Neural progenitor cell (in vitro differentiated cells): ENCODE measurements around the gene SLC44A1.

Source experiments
- CTCF ChIP-seq: fragments of 200-600 bp; sonication (generic); IDR thresholded peaks from 2 replicates; pipeline ENCODE4 v1.5.1; 2017; ENCODE audit warnings: antibody characterized with exemption, mild to moderate bottlenecking
- EZH2phosphoT487 ChIP-seq: fragments of 200-600 bp; sonication (generic); IDR thresholded peaks from 2 replicates; pipeline ENCODE4 v1.6.1; 2017; ENCODE audit warnings: antibody characterized with exemption

GRCh38 chr9:105280691-105281090, 36.2 kb downstream of the SLC44A1 start:
- TF ChIP-seq EZH2phosphoT487, result no peak
- no peak for TF ChIP-seq CTCF
